SK-N-MC (cell line): ENCODE results near the gene VWC2.

ENCODE experiments used
- DNase-seq: peaks from one replicate; pipeline ENCODE4 v3.0.0-alpha.2; 2011; ENCODE audit warnings: low read depth, low spot score
- H3K27ac ChIP-seq: fragments of 200-600 bp; sonication (generic); 2 replicates; pipeline ENCODE4 v1.5.1; 2016; ENCODE audit warnings: mixed run types
- H3K36me3 ChIP-seq: fragments of 200-600 bp; sonication (generic); 2 replicates; pipeline ENCODE4 v1.6.1; 2017; ENCODE audit warnings: antibody characterized with exemption, low read length, mixed read lengths; ENCODE audit not compliant: insufficient read depth
- H3K4me3 ChIP-seq: fragments of 200-600 bp; sonication (generic); 2 replicates; pipeline ENCODE4 v1.5.1; 2016
- H3K9ac ChIP-seq: fragments of 200-600 bp; sonication (generic); 2 replicates; pipeline ENCODE4 v1.8.0; 2017; ENCODE audit warnings: mixed run types, mixed read lengths; ENCODE audit not compliant: insufficient read length
- H3K9me3 ChIP-seq: fragments of 200-600 bp; sonication (generic); 2 replicates; pipeline ENCODE4 v1.6.1; 2017; ENCODE audit warnings: low read depth, mild to moderate bottlenecking, antibody characterized with exemption, low read length, moderate library complexity, mixed read lengths
- EZH2 ChIP-seq: fragments of 200-600 bp; sonication (generic); IDR thresholded peaks from one replicate; pipeline ENCODE4 v1.6.1; 2017; ENCODE audit warnings: antibody characterized with exemption
- FOXP2 ChIP-seq: optimal IDR thresholded peaks from 2 replicates; pipeline ENCODE3; 2011; ENCODE audit warnings: mild to moderate bottlenecking, moderate library complexity; ENCODE audit not compliant: insufficient read depth; ENCODE audit errors: extremely low read length, control extremely low read depth
- POLR2AphosphoS5 ChIP-seq: IDR thresholded peaks from 2 replicates; pipeline ENCODE4 v1.6.1; 2012; ENCODE audit warnings: mild to moderate bottlenecking, low read depth, low read length, borderline replicate concordance

The VWC2 gene

DNA sequence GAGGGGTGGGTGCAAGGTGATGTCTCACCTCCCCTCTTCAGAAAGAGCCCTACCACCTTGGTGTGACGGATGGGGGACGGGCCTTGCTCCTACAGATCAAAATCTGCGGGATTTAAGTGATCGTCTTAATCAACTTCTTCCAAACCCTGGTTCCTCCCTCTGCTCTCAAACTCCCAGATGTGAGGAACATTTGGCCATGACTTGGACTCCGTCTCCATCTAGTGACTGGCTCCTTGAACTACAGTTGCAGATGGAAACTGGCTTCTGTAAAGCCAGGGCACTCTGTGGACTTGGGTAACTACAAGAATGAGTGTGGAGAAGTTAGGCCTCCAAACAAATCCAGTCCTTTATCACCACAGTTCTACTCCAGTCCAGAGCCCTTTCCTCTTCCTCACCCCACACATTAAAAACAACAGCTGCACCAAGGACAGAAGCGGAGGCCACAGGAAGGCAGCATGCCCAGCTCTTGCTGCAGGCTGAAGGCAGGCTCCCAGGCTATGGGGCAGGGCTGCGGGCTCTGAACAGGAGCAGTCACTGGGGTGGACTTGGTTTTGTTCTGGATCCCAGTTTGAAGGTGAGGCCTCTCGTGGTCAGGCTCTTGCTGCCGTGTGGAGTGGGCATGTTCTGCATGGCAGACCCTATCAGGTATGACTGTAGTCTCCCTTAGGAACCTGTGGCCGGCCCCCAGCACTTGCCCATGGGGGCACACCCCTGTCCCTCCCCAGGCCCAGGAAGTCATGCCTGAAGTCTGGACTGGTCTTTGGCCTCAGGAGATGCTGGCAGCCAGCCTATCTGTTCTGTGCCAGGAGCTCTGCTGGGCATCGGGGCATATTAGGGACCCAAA lies 79.4 kb downstream of the VWC2 start:
- no peak overlapping the region for H3K9ac ChIP-seq
- H3K4me3 ChIP-seq, result no peak overlapping the region
- no peaks in the 10 kb centered on the region for H3K36me3 ChIP-seq
- TF ChIP-seq FOXP2 (no peak), EZH2 (no peak), POLR2AphosphoS5 (no peak)
- peak; percentile 47 for DNase-seq
- no peak overlapping the region for H3K27ac ChIP-seq
- H3K9me3 ChIP-seq, result no peaks in the 10 kb centered on the region

DNA sequence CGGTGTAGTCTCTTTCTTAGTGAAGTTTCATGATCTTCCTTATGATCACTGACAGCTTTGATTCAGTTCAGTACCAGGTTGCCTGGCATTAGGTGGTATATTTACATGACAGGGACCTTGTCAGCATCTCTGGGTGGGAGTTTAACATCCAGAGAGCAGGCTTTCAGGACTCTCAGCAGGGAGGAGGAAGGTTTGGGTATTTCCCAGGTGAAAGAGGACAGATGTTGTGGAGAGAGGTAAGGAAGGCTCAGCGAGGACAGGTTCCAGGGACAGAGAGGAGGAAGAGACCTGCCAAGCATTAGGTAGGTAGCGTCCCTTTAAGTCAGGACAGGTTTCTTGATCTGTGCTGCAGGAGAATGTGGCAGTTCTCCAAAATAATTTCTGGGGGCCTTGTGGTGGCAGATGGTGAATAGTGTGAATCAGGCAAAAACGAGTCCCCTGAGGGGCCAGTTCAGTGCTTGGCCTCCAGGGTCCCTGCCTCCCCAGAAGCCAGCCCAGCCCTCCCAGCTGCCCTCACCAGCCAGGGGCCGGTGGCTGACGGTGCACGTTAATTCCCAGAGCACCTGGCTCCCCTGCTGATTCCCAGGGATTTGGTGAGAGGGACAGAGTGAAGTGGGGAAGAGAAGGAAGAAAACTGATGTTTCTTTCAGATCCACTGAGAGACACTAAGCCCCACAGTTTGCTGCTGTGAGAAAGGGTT lies 82.0 kb downstream of the VWC2 start:
- Histone ChIP-seq H3K9me3 (no peaks in the 10 kb centered on the region), H3K4me3 (no peak overlapping the region), H3K9ac (no peak overlapping the region), H3K36me3 (no peaks in the 10 kb centered on the region), H3K27ac (no peak overlapping the region)
- DNase-seq, result no peak
- TF ChIP-seq EZH2 (no peak), POLR2AphosphoS5 (no peak), FOXP2 (no peak)

DNA sequence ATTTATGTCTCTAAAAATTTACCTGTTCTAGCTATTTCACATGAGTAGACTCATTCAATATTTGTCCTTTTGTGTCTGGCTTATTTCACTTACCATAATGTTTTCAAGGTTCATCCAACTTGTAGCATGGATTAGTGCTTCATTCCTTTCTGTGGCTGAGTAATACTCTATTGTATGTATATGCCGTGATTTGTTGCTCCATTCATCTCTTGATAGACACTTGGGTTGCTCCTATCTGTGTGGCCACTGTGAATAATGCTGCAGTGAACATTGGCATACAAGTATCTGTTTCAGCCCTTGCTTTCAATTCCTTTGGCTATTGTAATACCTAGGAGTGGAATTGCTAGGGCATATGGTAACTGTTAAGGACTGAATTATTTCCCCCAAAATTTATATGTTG lies 86.9 kb downstream of the VWC2 start:
- H3K9ac ChIP-seq, result no peak overlapping the region
- TF ChIP-seq FOXP2 (no peak), POLR2AphosphoS5 (no peak), EZH2 (no peak)
- no peak overlapping the region for H3K4me3 ChIP-seq
- no peak overlapping the region for H3K27ac ChIP-seq
- no peaks in the 10 kb centered on the region for H3K9me3 ChIP-seq
- H3K36me3 ChIP-seq, result no peaks in the 10 kb centered on the region
- DNase-seq, result no peak

DNA sequence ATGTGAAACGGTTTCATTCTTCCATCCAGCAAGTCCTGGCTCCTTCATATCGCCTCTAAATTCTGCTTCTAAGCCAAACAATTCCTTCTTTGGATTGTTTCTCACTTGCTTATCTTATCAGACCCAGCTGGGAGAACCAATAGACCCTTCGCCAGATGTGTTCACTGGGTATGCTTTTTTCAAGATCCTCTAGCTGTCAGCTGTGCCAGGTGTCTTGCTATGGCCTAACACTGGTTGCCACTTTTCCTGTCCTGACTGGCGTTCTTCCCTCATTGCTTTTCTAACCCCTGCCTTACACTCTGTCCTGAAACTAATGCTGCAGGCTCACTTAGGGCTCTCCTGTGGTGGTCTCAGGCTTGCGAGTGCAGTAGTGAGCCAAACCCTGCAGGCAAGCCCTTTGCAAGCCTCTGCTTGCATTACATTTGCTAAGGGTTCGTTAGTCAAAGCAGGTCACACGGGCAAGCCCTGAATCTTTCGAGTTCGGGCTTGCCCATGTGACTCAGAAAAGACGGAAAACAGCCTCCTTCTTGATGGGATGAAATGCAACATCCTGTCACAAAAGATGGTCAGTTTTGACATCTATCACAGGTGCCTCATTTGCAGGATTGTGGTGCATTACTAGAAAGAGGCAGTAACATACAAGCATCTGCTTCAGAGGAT lies 92.8 kb downstream of the VWC2 start:
- DNase-seq, result no peak
- Histone ChIP-seq H3K9me3 (no peaks in the 10 kb centered on the region), H3K27ac (no peak overlapping the region), H3K36me3 (no peaks in the 10 kb centered on the region), H3K9ac (no peak overlapping the region), H3K4me3 (no peak overlapping the region)
- TF ChIP-seq EZH2 (no peak), FOXP2 (no peak), POLR2AphosphoS5 (no peak)

DNA sequence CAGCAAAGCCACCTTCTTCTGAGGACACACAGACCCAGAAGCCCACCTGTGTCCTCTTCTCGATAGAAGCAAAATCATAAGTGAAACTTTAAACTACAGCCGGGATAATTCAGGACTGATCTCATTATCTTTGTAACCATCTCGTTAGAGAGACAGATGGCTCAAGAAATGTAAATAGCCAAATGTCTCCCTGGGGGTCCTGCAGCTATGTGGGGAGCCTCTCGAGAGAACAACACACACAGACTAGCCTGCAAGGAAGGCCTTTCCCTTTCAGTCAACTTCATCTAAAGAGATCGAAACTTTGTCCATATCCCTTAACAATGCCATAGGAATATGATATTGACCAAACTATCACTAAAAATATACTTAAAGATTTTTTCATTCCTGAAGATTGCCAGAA lies 93.5 kb downstream of the VWC2 start:
- no peaks in the 10 kb centered on the region for H3K9me3 ChIP-seq
- TF ChIP-seq POLR2AphosphoS5 (no peak), EZH2 (no peak), FOXP2 (no peak)
- H3K36me3 ChIP-seq, result no peaks in the 10 kb centered on the region
- no peak overlapping the region for H3K4me3 ChIP-seq
- no peak overlapping the region for H3K9ac ChIP-seq
- DNase-seq, result no peak
- H3K27ac ChIP-seq, result no peak overlapping the region

GRCh38 chr7:49873420-49873819 lies 100.0 kb downstream of the VWC2 start:
- no peaks in the 10 kb centered on the region for H3K9me3 ChIP-seq
- no peak for TF ChIP-seq POLR2AphosphoS5
- TF ChIP-seq FOXP2, result no peak
- no peak for TF ChIP-seq EZH2
- H3K36me3 ChIP-seq, result no peaks in the 10 kb centered on the region
- no peak overlapping the region for H3K4me3 ChIP-seq
- DNase-seq, result no peak
- H3K27ac ChIP-seq, result no peak overlapping the region
- no peak overlapping the region for H3K9ac ChIP-seq

DNA sequence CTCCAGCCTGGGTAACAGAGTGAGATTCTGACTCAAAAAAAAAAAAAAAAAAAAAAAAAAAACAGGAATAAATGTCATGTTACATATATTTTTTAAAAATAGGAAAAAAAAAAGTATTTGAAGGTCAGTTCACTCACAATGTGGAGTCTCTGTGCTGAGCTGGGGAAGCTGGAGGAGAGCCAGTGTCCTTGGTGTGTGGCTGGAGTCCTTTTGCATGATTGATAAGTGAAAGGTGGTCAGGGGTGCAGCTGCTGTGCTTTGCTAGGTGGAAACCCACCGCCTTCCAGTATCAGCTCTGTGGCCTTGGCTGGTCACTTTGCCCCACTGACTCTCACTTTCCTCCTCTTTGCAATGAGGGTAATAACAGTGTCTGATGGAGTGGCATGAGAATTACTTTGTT lies 101.9 kb downstream of the VWC2 start:
- no peaks in the 10 kb centered on the region for H3K9me3 ChIP-seq
- H3K4me3 ChIP-seq, result no peak overlapping the region
- no peak for DNase-seq
- no peaks in the 10 kb centered on the region for H3K36me3 ChIP-seq
- TF ChIP-seq EZH2 (no peak), POLR2AphosphoS5 (no peak), FOXP2 (no peak)
- H3K9ac ChIP-seq, result no peak overlapping the region
- no peak overlapping the region for H3K27ac ChIP-seq

DNA sequence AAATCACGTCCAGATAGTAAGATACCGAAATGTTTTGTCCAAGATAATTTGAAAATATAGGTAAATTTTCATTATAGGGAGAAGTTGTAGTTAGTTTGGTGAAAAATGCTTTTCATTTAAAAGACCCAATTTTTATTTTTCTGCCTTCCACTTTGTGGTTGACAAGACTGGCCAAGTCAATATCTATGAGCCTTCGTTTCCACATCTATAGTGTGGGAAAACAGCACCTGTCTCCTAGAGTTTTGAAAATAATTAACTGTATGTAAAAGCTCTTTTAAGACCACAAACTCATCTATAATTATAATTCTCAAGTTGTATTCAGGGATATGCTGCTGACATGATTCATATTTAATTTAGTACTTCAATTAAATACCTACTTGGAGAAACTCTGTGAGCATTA lies 102.8 kb downstream of the VWC2 start:
- no peak for DNase-seq
- H3K9ac ChIP-seq, result no peak overlapping the region
- H3K36me3 ChIP-seq, result no peaks in the 10 kb centered on the region
- H3K4me3 ChIP-seq, result no peak overlapping the region
- no peaks in the 10 kb centered on the region for H3K9me3 ChIP-seq
- TF ChIP-seq POLR2AphosphoS5 (no peak), FOXP2 (no peak), EZH2 (no peak)
- H3K27ac ChIP-seq, result no peak overlapping the region
